Stimulated activated CD8-positive, alpha-beta memory T cell treated with anti-CD3 and anti-CD28 coated beads, Interleukin-7, amount 100 ng/mL, for 24 hours (primary cell): ENCODE results near the gene ANKRD37.
"Not testable (repeated sequence)": the region's sequence is repeated elsewhere in the genome, so short reads cannot be mapped to it uniquely, and the experiment has no call there.

Experiments used
- DNase-seq: peaks from one replicate; pipeline ENCODE4 v3.0.0-alpha.2; 2020; ENCODE audit warnings: low read depth

Gene ANKRD37

DNA sequence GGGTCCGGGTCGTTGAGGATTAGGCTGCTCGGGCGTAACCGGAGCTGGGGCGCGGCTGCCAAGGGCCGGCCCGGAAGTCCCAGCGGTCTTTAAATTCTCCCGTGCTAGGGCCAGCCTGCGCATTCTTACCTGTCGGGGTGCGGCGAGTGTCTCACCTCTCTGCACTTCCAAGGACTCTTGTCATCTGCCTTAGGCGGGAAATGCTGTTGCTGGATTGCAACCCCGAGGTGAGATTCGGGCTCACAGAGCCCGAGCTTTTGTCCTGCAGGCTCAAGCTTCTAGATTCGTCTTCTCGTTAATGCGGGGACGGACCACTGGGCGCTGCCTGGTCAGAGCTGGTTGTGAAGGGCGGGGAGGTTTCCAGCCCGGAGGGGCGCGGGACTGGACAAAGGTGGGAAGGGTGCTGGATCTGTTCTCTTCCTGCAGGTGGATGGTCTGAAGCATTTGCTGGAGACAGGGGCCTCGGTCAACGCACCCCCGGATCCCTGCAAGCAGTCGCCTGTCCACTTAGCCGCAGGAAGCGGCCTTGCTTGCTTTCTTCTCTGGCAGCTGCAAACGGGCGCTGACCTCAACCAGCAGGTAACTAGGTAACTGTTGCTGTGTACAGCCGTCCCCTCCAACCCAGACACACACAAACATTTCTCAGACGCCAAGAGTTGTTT lies at the start of gene ANKRD37:
TSS of gene ANKRD37 (plus strand) at position 118 of the 662 bp plus-strand sequence. CDS start at position 201, 83 bp downstream.
- no peak for DNase-seq

- DNase-seq = no peak
Observed at GRCh38 chr4:185346975-185347601, 49.6 kb upstream of the ANKRD37 start.

GRCh38 chr4:185351691-185352090 lies 45.0 kb upstream of the ANKRD37 start:
- no peak for DNase-seq

- DNase-seq = no peak
Observed at GRCh38 chr4:185352202-185352601, 44.4 kb upstream of the ANKRD37 start.

DNA sequence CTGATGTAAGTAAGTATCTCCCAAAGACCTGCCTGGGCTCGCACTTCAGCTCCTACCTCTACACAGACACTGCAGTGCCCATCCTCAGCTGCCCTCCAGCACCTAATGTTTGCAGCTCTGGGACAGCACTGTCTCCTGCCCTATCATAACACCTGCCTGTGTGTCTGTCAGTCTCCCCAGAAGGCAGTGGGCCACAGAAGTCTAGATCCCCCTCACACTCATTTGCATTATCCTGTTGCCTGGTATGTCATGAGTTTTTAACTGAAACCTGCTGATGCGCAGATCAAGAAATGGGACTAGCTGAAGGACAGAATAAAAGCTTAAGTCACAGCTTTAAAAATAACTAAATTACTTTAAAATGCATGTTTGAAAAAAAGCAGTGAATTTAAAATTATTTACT lies 43.9 kb upstream of the ANKRD37 start:
- DNase-seq = no peak

GRCh38 chr4:185357211-185357610 lies 39.4 kb upstream of the ANKRD37 start:
- no peak for DNase-seq

GRCh38 chr4:185357733-185358440 lies 38.8 kb upstream of the ANKRD37 start:
- no peak for DNase-seq

- DNase-seq = no peak
Observed at GRCh38 chr4:185358514-185358913, 38.1 kb upstream of the ANKRD37 start.

DNA sequence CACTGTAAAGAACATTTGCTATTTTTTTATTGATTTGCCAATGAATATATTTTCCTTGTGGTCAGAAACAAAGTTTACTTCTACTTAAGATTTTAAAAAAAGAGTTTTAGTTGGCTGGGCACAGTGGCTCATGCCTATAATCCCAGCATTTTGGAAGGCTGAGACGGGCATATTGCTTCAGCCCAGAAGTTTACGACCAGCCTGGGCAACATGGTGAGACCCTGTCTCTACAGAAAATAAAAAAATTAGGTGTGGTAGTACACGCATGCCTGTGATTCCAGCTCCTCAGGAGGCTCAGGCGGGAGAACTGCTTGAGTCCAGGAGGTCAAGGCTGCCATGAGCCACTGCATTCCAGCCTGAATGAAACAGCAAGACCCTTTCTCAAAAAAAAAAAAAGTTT lies 37.7 kb upstream of the ANKRD37 start:
- DNase-seq = no peak

GRCh38 chr4:185359767-185360446 lies 36.7 kb upstream of the ANKRD37 start:
- DNase-seq = no peak

DNA sequence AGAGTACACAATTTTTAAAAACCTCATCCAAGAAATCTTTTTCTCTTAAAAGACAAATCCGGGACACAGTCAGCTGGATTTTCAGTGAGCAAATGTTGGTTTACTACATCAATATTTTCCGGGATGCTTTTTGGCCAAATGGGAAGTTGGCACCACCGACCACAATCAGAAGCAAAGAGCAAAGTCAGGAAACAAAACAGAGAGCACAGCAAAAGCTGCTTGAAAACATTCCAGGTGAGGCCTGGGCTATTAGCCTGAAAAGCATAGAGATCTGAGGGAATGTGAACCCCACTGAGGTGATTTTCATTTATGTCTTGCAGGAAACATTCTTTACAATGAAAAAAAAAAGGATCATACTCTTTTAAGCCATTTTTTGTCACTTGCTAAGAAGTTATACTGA lies 34.8 kb upstream of the ANKRD37 start:
- no peak for DNase-seq

GRCh38 chr4:185362570-185362969 lies 34.1 kb upstream of the ANKRD37 start:
- not testable (repeated sequence) for DNase-seq

DNA sequence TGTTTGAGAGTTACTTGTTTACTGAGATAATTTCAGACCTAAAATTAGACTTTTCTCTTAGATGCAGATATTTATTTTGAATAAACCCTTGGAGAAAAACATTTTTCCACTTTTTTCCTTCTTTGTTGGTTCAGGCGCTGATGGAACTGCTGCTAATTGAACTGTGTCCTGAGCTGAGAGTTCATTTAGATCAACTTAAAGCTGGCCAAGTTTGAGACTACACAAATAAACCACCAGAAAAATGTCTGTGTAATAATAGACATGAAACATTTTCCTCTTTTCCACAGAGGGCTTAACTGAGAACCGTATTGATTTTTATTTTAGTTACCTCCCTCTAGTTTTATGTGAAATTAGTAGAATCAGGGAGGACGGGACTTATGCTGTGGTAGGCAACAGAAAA lies 33.4 kb upstream of the ANKRD37 start:
- no peak for DNase-seq

GRCh38 chr4:185364886-185365285 lies 31.8 kb upstream of the ANKRD37 start:
- DNase-seq = no peak

DNA sequence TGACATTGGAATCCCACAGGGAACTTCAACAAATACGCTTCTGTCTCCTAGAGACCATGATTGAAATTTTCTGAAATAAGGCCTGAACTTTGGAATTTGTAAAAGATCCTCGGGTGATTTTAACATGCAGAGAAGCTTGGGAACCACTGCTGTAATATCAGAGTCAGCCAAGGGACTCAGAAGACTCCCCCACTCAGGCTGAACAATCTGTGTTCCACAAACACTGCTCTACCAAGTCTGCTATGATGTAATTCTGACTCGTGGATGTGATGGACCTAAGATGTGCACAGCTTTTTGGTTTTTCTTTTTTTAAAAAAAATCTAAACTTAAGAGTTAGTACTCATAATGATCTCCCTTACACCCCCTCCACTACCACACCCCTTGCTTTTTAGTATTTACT lies 26.9 kb upstream of the ANKRD37 start:
- DNase-seq = no peak

- DNase-seq = no peak
Observed at GRCh38 chr4:185370268-185370949, 26.2 kb upstream of the ANKRD37 start.

DNA sequence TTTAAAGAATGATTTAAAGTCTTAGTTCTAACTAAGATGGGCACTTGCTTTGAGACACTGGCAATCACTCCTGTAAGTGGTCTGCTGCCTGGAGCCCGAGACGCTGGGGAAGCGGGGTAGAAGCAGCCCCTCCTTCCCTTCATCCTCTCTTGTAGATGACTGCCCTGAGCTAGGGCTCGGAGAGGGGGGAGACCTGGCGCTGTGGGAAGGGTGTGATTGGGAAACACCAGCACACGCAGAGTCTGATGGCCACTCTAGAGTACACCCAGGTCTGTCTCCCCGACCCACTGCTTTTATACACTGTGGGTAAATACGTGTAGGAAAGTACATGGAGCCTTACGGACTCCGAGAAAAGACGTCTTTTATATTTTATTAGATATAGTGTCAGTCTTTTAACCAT lies 24.9 kb upstream of the ANKRD37 start:
- DNase-seq = no peak

DNA sequence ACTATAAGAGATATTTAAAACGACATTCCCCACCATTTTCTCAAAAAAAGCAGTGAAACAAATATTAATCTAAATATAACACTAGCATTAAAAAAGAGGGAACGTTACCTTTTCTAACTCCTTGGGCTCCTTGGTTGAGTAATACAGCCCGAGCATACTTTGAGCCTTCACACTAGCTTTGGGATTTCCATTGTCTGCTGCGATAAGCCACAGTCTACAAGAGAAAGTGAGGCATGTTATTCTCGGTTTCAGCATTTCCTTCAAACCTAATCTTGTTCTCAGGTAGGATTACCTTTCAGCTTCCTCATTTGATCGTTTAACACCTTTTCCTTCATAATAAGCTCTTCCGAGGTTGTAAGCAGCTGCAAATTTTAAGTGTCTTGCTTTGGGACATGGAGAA lies 22.6 kb upstream of the ANKRD37 start:
- DNase-seq = no peak

- no peak for DNase-seq
Observed at GRCh38 chr4:185374573-185374972, 22.1 kb upstream of the ANKRD37 start.

GRCh38 chr4:185378264-185378663 lies 18.4 kb upstream of the ANKRD37 start:
- no peak for DNase-seq

DNA sequence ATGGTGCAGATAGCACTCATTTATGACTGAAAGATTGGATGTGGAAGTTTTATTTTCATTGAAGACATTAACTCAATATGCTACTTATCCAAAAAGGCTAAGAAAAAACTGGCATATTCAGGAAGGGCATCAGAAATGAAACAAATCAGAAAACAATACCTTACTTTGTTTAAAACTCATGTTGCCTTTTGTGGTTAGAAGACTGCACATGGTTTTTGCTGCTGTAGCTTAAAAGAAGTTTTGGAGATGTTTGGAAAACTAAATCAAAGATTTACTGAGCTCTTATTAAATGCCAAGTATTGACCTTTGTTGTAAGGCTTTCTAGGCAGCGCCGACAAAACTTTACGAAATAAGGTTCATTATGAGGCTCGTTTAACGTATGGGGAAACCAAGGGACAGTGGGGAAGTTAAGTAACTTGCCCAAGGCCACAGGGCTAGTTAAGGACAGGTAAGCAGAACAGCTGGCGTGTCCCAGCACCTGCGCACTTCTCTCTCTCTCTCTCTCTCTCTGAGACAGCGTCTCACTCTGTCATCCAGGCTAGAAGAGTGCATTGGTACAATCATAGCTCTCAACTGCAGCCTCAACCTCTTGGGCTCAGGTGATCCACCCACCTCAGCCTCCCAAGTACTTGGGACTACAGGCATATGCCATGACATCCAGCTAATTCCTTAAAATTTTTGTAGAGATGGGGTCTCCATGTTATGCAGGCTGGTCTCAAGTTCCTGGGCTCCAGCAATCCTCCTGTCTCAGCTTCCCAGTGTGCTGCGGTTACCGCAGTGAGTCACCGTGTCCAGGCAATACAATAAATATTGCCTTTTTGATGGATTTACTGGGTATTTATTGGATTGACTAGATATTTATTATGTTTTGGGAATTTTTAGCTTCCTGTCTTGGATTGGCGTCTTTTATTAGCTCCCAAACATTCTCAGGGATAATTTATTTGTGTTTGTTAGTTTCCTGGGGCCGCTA lies 17.0 kb upstream of the ANKRD37 start:
- no peak for DNase-seq
